GM23338 (cell line): ENCODE data around the gene MAP3K10.

Experiments used
- CREB1 ChIP-seq: fragments of 250-450 bp; sonication (Bioruptor Pico); IDR thresholded peaks from 2 replicates; pipeline ENCODE4 v1.5.0; 2020; ENCODE audit warnings: low read depth, mild to moderate bottlenecking, moderate library complexity
- EZH2 ChIP-seq: fragments of 200-600 bp; sonication (generic); IDR thresholded peaks from one replicate; pipeline ENCODE4 v1.8.0; 2017; ENCODE audit warnings: antibody characterized with exemption, mild to moderate bottlenecking, low read depth; ENCODE audit not compliant: unreplicated experiment
- EZH2phosphoT487 ChIP-seq: fragments of 200-600 bp; sonication (generic); IDR thresholded peaks from one replicate; pipeline ENCODE4 v1.8.1; 2018; ENCODE audit warnings: antibody characterized with exemption; ENCODE audit not compliant: unreplicated experiment
- JUNB ChIP-seq: IDR thresholded peaks from one replicate; pipeline ENCODE4 v1.6.1; 2016; ENCODE audit warnings: antibody characterized with exemption; ENCODE audit not compliant: unreplicated experiment
- NANOG ChIP-seq: IDR thresholded peaks from 2 replicates; pipeline ENCODE4 v1.6.1; 2016; ENCODE audit warnings: antibody characterized with exemption, borderline replicate concordance
- POLR2AphosphoS5 ChIP-seq: IDR thresholded peaks from 2 replicates; pipeline ENCODE4 v1.6.1; 2016; ENCODE audit warnings: antibody characterized with exemption, low read depth
- STAT1 ChIP-seq: IDR thresholded peaks from one replicate; pipeline ENCODE4 v1.6.1; 2016; ENCODE audit warnings: antibody characterized with exemption; ENCODE audit not compliant: unreplicated experiment
- ZNF114 ChIP-seq: fragments of 250-450 bp; sonication (Bioruptor Pico); IDR thresholded peaks from 2 replicates; pipeline ENCODE4 v1.5.0; 2020; ENCODE audit warnings: mild to moderate bottlenecking, moderate library complexity
- ZNF331 ChIP-seq: fragments of 250-450 bp; sonication (Bioruptor Pico); IDR thresholded peaks from 2 replicates; pipeline ENCODE4 v1.5.0; 2020; ENCODE audit warnings: low read depth, mild to moderate bottlenecking, moderate library complexity
- TF ChIP-seq, protein P1 (sequence below), 2 experiments: fragments of 200-600 bp in 1 of 2; sonication (generic) in 1 of 2; conservative IDR thresholded peaks; 2 replicates each; pipeline versions ENCODE4 v1.5.1 to v1.6.1; 2016 to 2017; ENCODE audit warnings: antibody characterized with exemption in 2 of 2, low read depth in 2 of 2, mild to moderate bottlenecking in 2 of 2, moderate library complexity in 1 of 2
- TF ChIP-seq, protein P2 (sequence below): IDR thresholded peaks from 2 replicates; pipeline ENCODE4 v1.6.1; 2016; ENCODE audit warnings: antibody characterized with exemption
- TF ChIP-seq, protein P3 (sequence below): IDR thresholded peaks from one replicate; pipeline ENCODE4 v1.6.1; 2018; ENCODE audit warnings: antibody characterized with exemption; ENCODE audit not compliant: unreplicated experiment
- TF ChIP-seq, protein P4 (sequence below): fragments of 250-450 bp; sonication (Bioruptor Pico); IDR thresholded peaks from 2 replicates; pipeline ENCODE4 v1.5.0; 2020; ENCODE audit warnings: mild to moderate bottlenecking, moderate library complexity

DNA sequence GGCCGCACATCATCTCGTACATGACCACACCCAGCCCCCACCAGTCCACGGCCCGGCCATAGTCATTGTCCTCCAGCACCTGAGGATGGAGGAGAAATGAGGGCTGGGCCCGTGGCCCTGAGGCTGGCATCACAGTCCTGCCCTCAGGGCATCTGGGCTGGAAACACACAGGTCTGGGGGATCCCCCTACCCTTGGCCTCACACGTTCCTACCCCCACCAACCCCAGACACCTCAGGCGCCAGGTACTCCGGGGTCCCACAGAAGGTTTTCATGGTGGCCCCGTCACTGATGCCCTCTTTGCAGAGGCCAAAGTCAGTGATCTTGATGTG, 44.8 kb downstream of the MAP3K10 start:
- TF ChIP-seq, protein P1, sequence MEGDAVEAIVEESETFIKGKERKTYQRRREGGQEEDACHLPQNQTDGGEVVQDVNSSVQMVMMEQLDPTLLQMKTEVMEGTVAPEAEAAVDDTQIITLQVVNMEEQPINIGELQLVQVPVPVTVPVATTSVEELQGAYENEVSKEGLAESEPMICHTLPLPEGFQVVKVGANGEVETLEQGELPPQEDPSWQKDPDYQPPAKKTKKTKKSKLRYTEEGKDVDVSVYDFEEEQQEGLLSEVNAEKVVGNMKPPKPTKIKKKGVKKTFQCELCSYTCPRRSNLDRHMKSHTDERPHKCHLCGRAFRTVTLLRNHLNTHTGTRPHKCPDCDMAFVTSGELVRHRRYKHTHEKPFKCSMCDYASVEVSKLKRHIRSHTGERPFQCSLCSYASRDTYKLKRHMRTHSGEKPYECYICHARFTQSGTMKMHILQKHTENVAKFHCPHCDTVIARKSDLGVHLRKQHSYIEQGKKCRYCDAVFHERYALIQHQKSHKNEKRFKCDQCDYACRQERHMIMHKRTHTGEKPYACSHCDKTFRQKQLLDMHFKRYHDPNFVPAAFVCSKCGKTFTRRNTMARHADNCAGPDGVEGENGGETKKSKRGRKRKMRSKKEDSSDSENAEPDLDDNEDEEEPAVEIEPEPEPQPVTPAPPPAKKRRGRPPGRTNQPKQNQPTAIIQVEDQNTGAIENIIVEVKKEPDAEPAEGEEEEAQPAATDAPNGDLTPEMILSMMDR (conservative IDR thresholded peaks at IDR 0.05; ENCODE audit: low read depth in 2 of 2): no peak
- TF ChIP-seq, protein P2, sequence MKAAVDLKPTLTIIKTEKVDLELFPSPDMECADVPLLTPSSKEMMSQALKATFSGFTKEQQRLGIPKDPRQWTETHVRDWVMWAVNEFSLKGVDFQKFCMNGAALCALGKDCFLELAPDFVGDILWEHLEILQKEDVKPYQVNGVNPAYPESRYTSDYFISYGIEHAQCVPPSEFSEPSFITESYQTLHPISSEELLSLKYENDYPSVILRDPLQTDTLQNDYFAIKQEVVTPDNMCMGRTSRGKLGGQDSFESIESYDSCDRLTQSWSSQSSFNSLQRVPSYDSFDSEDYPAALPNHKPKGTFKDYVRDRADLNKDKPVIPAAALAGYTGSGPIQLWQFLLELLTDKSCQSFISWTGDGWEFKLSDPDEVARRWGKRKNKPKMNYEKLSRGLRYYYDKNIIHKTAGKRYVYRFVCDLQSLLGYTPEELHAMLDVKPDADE: no peak
- TF ChIP-seq EZH2phosphoT487 (no peak), POLR2AphosphoS5 (no peak), ZNF114 (CRISPR knock-in tag) (no peak), JUNB (no peak), EZH2 (no peak), CREB1 (CRISPR knock-in tag) (no peak), ZNF331 (no peak), STAT1 (no peak), NANOG (no peak)
- TF ChIP-seq, protein P3, sequence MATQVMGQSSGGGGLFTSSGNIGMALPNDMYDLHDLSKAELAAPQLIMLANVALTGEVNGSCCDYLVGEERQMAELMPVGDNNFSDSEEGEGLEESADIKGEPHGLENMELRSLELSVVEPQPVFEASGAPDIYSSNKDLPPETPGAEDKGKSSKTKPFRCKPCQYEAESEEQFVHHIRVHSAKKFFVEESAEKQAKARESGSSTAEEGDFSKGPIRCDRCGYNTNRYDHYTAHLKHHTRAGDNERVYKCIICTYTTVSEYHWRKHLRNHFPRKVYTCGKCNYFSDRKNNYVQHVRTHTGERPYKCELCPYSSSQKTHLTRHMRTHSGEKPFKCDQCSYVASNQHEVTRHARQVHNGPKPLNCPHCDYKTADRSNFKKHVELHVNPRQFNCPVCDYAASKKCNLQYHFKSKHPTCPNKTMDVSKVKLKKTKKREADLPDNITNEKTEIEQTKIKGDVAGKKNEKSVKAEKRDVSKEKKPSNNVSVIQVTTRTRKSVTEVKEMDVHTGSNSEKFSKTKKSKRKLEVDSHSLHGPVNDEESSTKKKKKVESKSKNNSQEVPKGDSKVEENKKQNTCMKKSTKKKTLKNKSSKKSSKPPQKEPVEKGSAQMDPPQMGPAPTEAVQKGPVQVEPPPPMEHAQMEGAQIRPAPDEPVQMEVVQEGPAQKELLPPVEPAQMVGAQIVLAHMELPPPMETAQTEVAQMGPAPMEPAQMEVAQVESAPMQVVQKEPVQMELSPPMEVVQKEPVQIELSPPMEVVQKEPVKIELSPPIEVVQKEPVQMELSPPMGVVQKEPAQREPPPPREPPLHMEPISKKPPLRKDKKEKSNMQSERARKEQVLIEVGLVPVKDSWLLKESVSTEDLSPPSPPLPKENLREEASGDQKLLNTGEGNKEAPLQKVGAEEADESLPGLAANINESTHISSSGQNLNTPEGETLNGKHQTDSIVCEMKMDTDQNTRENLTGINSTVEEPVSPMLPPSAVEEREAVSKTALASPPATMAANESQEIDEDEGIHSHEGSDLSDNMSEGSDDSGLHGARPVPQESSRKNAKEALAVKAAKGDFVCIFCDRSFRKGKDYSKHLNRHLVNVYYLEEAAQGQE: no peak
- TF ChIP-seq, protein P4, sequence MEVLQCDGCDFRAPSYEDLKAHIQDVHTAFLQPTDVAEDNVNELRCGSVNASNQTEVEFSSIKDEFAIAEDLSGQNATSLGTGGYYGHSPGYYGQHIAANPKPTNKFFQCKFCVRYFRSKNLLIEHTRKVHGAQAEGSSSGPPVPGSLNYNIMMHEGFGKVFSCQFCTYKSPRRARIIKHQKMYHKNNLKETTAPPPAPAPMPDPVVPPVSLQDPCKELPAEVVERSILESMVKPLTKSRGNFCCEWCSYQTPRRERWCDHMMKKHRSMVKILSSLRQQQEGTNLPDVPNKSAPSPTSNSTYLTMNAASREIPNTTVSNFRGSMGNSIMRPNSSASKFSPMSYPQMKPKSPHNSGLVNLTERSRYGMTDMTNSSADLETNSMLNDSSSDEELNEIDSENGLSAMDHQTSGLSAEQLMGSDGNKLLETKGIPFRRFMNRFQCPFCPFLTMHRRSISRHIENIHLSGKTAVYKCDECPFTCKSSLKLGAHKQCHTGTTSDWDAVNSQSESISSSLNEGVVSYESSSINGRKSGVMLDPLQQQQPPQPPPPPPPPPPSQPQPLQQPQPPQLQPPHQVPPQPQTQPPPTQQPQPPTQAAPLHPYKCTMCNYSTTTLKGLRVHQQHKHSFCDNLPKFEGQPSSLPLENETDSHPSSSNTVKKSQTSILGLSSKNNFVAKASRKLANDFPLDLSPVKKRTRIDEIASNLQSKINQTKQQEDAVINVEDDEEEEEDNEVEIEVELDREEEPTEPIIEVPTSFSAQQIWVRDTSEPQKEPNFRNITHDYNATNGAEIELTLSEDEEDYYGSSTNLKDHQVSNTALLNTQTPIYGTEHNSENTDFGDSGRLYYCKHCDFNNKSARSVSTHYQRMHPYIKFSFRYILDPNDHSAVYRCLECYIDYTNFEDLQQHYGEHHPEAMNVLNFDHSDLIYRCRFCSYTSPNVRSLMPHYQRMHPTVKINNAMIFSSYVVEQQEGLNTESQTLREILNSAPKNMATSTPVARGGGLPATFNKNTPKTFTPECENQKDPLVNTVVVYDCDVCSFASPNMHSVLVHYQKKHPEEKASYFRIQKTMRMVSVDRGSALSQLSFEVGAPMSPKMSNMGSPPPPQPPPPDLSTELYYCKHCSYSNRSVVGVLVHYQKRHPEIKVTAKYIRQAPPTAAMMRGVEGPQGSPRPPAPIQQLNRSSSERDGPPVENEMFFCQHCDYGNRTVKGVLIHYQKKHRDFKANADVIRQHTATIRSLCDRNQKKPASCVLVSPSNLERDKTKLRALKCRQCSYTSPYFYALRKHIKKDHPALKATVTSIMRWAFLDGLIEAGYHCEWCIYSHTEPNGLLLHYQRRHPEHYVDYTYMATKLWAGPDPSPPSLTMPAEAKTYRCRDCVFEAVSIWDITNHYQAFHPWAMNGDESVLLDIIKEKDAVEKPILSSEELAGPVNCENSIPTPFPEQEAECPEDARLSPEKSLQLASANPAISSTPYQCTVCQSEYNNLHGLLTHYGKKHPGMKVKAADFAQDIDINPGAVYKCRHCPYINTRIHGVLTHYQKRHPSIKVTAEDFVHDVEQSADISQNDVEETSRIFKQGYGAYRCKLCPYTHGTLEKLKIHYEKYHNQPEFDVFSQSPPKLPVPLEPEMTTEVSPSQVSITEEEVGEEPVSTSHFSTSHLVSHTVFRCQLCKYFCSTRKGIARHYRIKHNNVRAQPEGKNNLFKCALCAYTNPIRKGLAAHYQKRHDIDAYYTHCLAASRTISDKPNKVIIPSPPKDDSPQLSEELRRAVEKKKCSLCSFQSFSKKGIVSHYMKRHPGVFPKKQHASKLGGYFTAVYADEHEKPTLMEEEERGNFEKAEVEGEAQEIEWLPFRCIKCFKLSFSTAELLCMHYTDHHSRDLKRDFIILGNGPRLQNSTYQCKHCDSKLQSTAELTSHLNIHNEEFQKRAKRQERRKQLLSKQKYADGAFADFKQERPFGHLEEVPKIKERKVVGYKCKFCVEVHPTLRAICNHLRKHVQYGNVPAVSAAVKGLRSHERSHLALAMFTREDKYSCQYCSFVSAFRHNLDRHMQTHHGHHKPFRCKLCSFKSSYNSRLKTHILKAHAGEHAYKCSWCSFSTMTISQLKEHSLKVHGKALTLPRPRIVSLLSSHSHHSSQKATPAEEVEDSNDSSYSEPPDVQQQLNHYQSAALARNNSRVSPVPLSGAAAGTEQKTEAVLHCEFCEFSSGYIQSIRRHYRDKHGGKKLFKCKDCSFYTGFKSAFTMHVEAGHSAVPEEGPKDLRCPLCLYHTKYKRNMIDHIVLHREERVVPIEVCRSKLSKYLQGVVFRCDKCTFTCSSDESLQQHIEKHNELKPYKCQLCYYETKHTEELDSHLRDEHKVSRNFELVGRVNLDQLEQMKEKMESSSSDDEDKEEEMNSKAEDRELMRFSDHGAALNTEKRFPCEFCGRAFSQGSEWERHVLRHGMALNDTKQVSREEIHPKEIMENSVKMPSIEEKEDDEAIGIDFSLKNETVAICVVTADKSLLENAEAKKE (CRISPR knock-in tag): no peak
